ENCODE results near the gene ERBB4. TPM values are rescaled to one million over a fixed set of nuclear protein-coding genes. Genes with fewer than 3 reads are reported as not detected.

Gene ERBB4
- total RNA-seq, 1 donor from 2014 or later: 8.3 TPM

GRCh38 chr2:211514049-211514448 is 1024.6 kb downstream of the ERBB4 start:
- peaks cover 6% of the 10 kb centered on the region for H3K9me3 ChIP-seq (replicated peaks)
- H3K27ac ChIP-seq (replicated peaks): no peak overlapping the region
- no peak for TF ChIP-seq CTCF (IDR thresholded peaks at IDR 0.05; ENCODE audit: borderline replicate concordance)
- intact Hi-C loops (cut with micrococcal nuclease): no loop called here
- H3K27me3 ChIP-seq (ENCODE audit: low read depth): no peaks in the 10 kb centered on the region
- no peaks in the 10 kb centered on the region for H3K4me1 ChIP-seq
- H3K36me3 ChIP-seq: no peaks in the 10 kb centered on the region
- no peak for DNase-seq
- H3K4me3 ChIP-seq: no peak overlapping the region

GRCh38 chr2:211513446-211513845 is 1025.2 kb downstream of the ERBB4 start:
- Histone ChIP-seq H3K4me3 (no peak overlapping the region), H3K27ac (replicated peaks) (no peak overlapping the region), H3K9me3 (replicated peaks) (peaks cover 12% of the 10 kb centered on the region), H3K27me3 (ENCODE audit: low read depth) (no peaks in the 10 kb centered on the region), H3K36me3 (no peaks in the 10 kb centered on the region), H3K4me1 (no peaks in the 10 kb centered on the region)
- no peak for TF ChIP-seq CTCF (IDR thresholded peaks at IDR 0.05; ENCODE audit: borderline replicate concordance)
- no peak for DNase-seq
- intact Hi-C loops (cut with micrococcal nuclease): no loop called here

- intact Hi-C loops (cut with micrococcal nuclease): no loop called here
- DNase-seq: no peak
- Histone ChIP-seq H3K27ac (replicated peaks) (no peak overlapping the region), H3K4me1 (no peaks in the 10 kb centered on the region), H3K4me3 (no peak overlapping the region), H3K9me3 (replicated peaks) (peaks cover 19% of the 10 kb centered on the region), H3K27me3 (ENCODE audit: low read depth) (no peaks in the 10 kb centered on the region), H3K36me3 (no peaks in the 10 kb centered on the region)
- TF ChIP-seq CTCF (IDR thresholded peaks at IDR 0.05; ENCODE audit: borderline replicate concordance): no peak
These were observed 1025.8 kb downstream of the ERBB4 start for GRCh38 chr2:211512806-211513205.

- H3K4me1 ChIP-seq: peaks cover 6% of the 10 kb centered on the region
- no peaks in the 10 kb centered on the region for H3K27me3 ChIP-seq (ENCODE audit: low read depth)
- no peak overlapping the region for H3K4me3 ChIP-seq
- intact Hi-C loops (cut with micrococcal nuclease): no loop called here
- H3K36me3 ChIP-seq: no peaks in the 10 kb centered on the region
- H3K27ac ChIP-seq (replicated peaks): no peak overlapping the region
- no peak for DNase-seq
- TF ChIP-seq CTCF (IDR thresholded peaks at IDR 0.05; ENCODE audit: borderline replicate concordance): no peak
- peaks cover 26% of the 10 kb centered on the region for H3K9me3 ChIP-seq (replicated peaks)
These were observed 1034.7 kb downstream of the ERBB4 start for GRCh38 chr2:211503856-211504255.

- Histone ChIP-seq H3K27me3 (ENCODE audit: low read depth) (no peaks in the 10 kb centered on the region), H3K9me3 (replicated peaks) (peaks cover 20% of the 10 kb centered on the region), H3K4me3 (no peak overlapping the region), H3K4me1 (peaks cover 6% of the 10 kb centered on the region), H3K27ac (replicated peaks) (no peak overlapping the region), H3K36me3 (no peaks in the 10 kb centered on the region)
- no peak for DNase-seq
- intact Hi-C loops (cut with micrococcal nuclease): no loop called here
- TF ChIP-seq CTCF (IDR thresholded peaks at IDR 0.05; ENCODE audit: borderline replicate concordance): no peak
These were observed 1035.4 kb downstream of the ERBB4 start for GRCh38 chr2:211503198-211503597.
